A549 (cell line): ENCODE measurements around the gene DGCR2.

Source experiments
- BHLHE40 ChIP-seq: IDR thresholded peaks from 2 replicates; pipeline ENCODE4 v1.6.1; 2012; ENCODE audit warnings: low read depth, low read length, inconsistent platforms
- CEBPB ChIP-seq, 2 experiments: fragments of >200 bp in 1 of 2; sonication (Bioruptor Twin) in 1 of 2; formaldehyde crosslinking in 1 of 2; IDR thresholded peaks; 2 replicates each; pipeline ENCODE4 v1.6.1; 2012 to 2016
- PHF8 ChIP-seq: fragments of 200-600 bp; sonication (generic); IDR thresholded peaks from 2 replicates; pipeline ENCODE4 v1.6.1; 2016; ENCODE audit warnings: low read depth, mild to moderate bottlenecking, antibody characterized with exemption, moderate library complexity, borderline replicate concordance
- POLR2A ChIP-seq: IDR thresholded peaks from 2 replicates; pipeline ENCODE4 v1.6.1; 2012; ENCODE audit warnings: mild to moderate bottlenecking, low read length
- RAD21 ChIP-seq, 2 experiments: fragments of >200 bp in 1 of 2; sonication (Bioruptor Twin) in 1 of 2; formaldehyde crosslinking in 1 of 2; IDR thresholded peaks in 1 of 2; conservative IDR thresholded peaks in 1 of 2; 2 replicates in 1 of 2; 3 replicates in 1 of 2; pipeline ENCODE4 v1.6.1; 2012 to 2018; ENCODE audit warnings: inconsistent platforms in 1 of 2
- RFX5 ChIP-seq: fragments of 450-650 bp; IDR thresholded peaks from 2 replicates; pipeline ENCODE4 v1.7.1; 2014; ENCODE audit warnings: antibody characterized with exemption, mild to moderate bottlenecking, moderate library complexity
- SMC3 ChIP-seq: fragments of >200 bp; sonication (Bioruptor Twin); formaldehyde crosslinking; IDR thresholded peaks from 3 replicates; pipeline ENCODE4 v1.6.1; 2018; ENCODE audit warnings: inconsistent platforms
- TF ChIP-seq, protein P1 (sequence below): fragments of >200 bp; sonication (Bioruptor Twin); formaldehyde crosslinking; IDR thresholded peaks from 3 replicates; pipeline ENCODE4 v1.5.1; 2016

DNA sequence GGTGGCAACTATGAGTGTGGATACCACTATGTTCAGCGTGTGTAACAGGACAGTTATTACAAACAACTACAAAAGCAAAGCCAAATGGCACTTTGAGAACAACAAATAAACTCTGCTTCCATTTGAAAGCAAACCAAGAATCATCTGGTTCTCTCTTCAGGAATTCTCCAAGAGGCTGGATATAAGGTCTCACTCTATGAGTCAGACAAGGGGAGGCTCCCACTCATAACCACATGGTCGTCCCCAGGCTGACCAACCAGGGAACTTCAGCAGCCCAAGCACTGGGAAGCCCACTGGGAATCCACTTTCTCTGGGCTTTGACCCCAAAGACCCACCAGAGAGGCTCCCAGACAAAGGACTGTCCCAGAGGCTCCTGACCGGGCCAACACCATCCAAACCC lies 35.3 kb downstream of the DGCR2 start:
- TF ChIP-seq POLR2A (no peak), PHF8 (no peak), SMC3 (no peak), BHLHE40 (no peak), RFX5 (no peak), RAD21 (conservative IDR thresholded peaks at IDR 0.05 in 1 of 2, IDR thresholded peaks at IDR 0.05 in 1 of 2) (no peak), CEBPB (IDR thresholded peaks at IDR 0.05) (no peak)
- TF ChIP-seq, protein P1, sequence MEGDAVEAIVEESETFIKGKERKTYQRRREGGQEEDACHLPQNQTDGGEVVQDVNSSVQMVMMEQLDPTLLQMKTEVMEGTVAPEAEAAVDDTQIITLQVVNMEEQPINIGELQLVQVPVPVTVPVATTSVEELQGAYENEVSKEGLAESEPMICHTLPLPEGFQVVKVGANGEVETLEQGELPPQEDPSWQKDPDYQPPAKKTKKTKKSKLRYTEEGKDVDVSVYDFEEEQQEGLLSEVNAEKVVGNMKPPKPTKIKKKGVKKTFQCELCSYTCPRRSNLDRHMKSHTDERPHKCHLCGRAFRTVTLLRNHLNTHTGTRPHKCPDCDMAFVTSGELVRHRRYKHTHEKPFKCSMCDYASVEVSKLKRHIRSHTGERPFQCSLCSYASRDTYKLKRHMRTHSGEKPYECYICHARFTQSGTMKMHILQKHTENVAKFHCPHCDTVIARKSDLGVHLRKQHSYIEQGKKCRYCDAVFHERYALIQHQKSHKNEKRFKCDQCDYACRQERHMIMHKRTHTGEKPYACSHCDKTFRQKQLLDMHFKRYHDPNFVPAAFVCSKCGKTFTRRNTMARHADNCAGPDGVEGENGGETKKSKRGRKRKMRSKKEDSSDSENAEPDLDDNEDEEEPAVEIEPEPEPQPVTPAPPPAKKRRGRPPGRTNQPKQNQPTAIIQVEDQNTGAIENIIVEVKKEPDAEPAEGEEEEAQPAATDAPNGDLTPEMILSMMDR = no peak
